ENCODE measurements around the gene PLCXD1.

DNA sequence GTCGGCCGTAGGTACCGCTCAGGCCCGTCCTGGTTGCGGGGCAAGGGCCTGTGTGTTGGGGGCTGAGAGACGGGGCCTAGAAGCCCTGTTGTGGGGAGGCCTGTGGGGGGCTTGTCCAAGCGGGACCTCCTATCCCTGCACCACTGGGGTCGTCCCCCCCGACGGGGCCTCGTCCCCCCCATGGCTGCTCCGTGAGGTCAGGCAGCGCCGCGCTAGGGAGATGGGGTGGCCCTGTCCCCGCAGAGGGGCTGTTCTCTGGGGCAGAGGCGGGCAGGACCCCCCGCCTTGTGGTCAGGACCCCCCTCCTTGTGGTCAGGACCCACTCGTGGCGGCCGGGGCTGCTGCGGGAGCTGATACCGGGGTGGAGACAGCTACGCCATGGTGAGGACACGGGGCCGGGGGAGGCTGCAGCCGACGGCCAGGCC, 49.6 kb downstream of the PLCXD1 start:
- TF ChIP-seq, protein P1, sequence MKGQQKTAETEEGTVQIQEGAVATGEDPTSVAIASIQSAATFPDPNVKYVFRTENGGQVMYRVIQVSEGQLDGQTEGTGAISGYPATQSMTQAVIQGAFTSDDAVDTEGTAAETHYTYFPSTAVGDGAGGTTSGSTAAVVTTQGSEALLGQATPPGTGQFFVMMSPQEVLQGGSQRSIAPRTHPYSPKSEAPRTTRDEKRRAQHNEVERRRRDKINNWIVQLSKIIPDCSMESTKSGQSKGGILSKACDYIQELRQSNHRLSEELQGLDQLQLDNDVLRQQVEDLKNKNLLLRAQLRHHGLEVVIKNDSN (IDR thresholded peaks at IDR 0.05) = no peak
- TF ChIP-seq TAF1 (IDR thresholded peaks at IDR 0.05; ENCODE audit: low read depth) = no peak
- no peak for TF ChIP-seq TEAD4 (IDR thresholded peaks at IDR 0.05)
- TF ChIP-seq, protein P2, sequence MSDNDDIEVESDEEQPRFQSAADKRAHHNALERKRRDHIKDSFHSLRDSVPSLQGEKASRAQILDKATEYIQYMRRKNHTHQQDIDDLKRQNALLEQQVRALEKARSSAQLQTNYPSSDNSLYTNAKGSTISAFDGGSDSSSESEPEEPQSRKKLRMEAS (IDR thresholded peaks at IDR 0.05) = no peak
